ENCODE data around the gene STXBP1. TPM values are rescaled to one million over a fixed set of nuclear protein-coding genes. Genes with fewer than 3 reads are reported as not detected.

The STXBP1 gene
- total and polyA plus RNA-seq, 2 donors (not counting 1 experiment from before 2014, with no cell fraction given), result 25.6 to 36.0 TPM

- Histone ChIP-seq H2AFZ (ENCODE audit: low read length) (no peak overlapping the region), H3K4me1 (ENCODE audit: control insufficient read depth, extremely low read depth, insufficient read depth, low read length) (peaks cover 3% of the 10 kb centered on the region), H3K4me2 (ENCODE audit: extremely low read depth, insufficient read depth, low read length) (no peak overlapping the region), H3K36me3 (ENCODE audit: control insufficient read depth, insufficient read depth, low read length) (peaks cover 30% of the 10 kb centered on the region), H3K9me3 (ENCODE audit: control insufficient read depth, insufficient read depth, low read depth, low read length) (no peaks in the 10 kb centered on the region), H3K4me3 (replicated peaks in 1 of 4; ENCODE audit: control extremely low read depth in 1 of 4, insufficient read depth in 1 of 4, low read depth in 3 of 4, low read length in 4 of 4) (no peak overlapping the region), H4K20me1 (ENCODE audit: control insufficient read depth, extremely low read depth, insufficient read depth, low read length) (no peaks in the 10 kb centered on the region), H3K27me3 (ENCODE audit: control insufficient read depth, insufficient read depth, low read length) (no peaks in the 10 kb centered on the region), H3K79me2 (ENCODE audit: control insufficient read depth, insufficient read depth, low read length) (no peaks in the 10 kb centered on the region), H3K27ac (ENCODE audit: insufficient read depth, low read length) (no peak overlapping the region), H3K9ac (ENCODE audit: insufficient read depth, low read length) (no peak overlapping the region)
- no peak for TF ChIP-seq EZH2 (IDR thresholded peaks at IDR 0.05; ENCODE audit: low read length, missing control alignments)
- no peak for TF ChIP-seq CTCF (conservative IDR thresholded peaks at IDR 0.05 in 1 of 2, IDR thresholded peaks at IDR 0.05 in 1 of 2; ENCODE audit: low read depth in 1 of 2, low read length in 2 of 2)
- no peak for DNase-seq (ENCODE audit: low read depth in 2 of 2)
Measured at GRCh38 chr9:127682351-127683136, 70.5 kb downstream of the STXBP1 start.

- Histone ChIP-seq H4K20me1 (ENCODE audit: control insufficient read depth, extremely low read depth, insufficient read depth, low read length) (no peaks in the 10 kb centered on the region), H3K4me1 (ENCODE audit: control insufficient read depth, extremely low read depth, insufficient read depth, low read length) (peaks cover 3% of the 10 kb centered on the region), H3K27me3 (ENCODE audit: control insufficient read depth, insufficient read depth, low read length) (no peaks in the 10 kb centered on the region), H2AFZ (ENCODE audit: low read length) (no peak overlapping the region), H3K4me3 (replicated peaks in 1 of 4; ENCODE audit: control extremely low read depth in 1 of 4, insufficient read depth in 1 of 4, low read depth in 3 of 4, low read length in 4 of 4) (no peak overlapping the region), H3K9me3 (ENCODE audit: control insufficient read depth, insufficient read depth, low read depth, low read length) (no peaks in the 10 kb centered on the region), H3K79me2 (ENCODE audit: control insufficient read depth, insufficient read depth, low read length) (no peaks in the 10 kb centered on the region), H3K36me3 (ENCODE audit: control insufficient read depth, insufficient read depth, low read length) (peaks cover 27% of the 10 kb centered on the region), H3K4me2 (ENCODE audit: extremely low read depth, insufficient read depth, low read length) (no peak overlapping the region), H3K9ac (ENCODE audit: insufficient read depth, low read length) (no peak overlapping the region), H3K27ac (ENCODE audit: insufficient read depth, low read length) (peak overlapping the region; percentile 11)
- no peak for TF ChIP-seq EZH2 (IDR thresholded peaks at IDR 0.05; ENCODE audit: low read length, missing control alignments)
- TF ChIP-seq CTCF (conservative IDR thresholded peaks at IDR 0.05 in 1 of 2, IDR thresholded peaks at IDR 0.05 in 1 of 2; ENCODE audit: low read depth in 1 of 2, low read length in 2 of 2), result no peak
- DNase-seq (ENCODE audit: low read depth in 2 of 2), result peak; percentile 34 to 46
Measured at GRCh38 chr9:127683723-127684122, 71.6 kb downstream of the STXBP1 start.

- TF ChIP-seq CTCF (conservative IDR thresholded peaks at IDR 0.05 in 1 of 2, IDR thresholded peaks at IDR 0.05 in 1 of 2; ENCODE audit: low read depth in 1 of 2, low read length in 2 of 2), result no peak
- TF ChIP-seq EZH2 (IDR thresholded peaks at IDR 0.05; ENCODE audit: low read length, missing control alignments), result no peak
- peak; percentile 19 to 56 for DNase-seq (ENCODE audit: low read depth in 2 of 2)
- no peak overlapping the region for H3K27ac ChIP-seq (ENCODE audit: insufficient read depth, low read length)
- H3K4me3 ChIP-seq (replicated peaks in 1 of 4; ENCODE audit: control extremely low read depth in 1 of 4, insufficient read depth in 1 of 4, low read depth in 3 of 4, low read length in 4 of 4), result no peak overlapping the region
- H3K4me1 ChIP-seq (ENCODE audit: control insufficient read depth, extremely low read depth, insufficient read depth, low read length), result peaks cover 3% of the 10 kb centered on the region
- no peaks in the 10 kb centered on the region for H3K9me3 ChIP-seq (ENCODE audit: control insufficient read depth, insufficient read depth, low read depth, low read length)
- H4K20me1 ChIP-seq (ENCODE audit: control insufficient read depth, extremely low read depth, insufficient read depth, low read length), result no peaks in the 10 kb centered on the region
- no peak overlapping the region for H3K9ac ChIP-seq (ENCODE audit: insufficient read depth, low read length)
- H3K36me3 ChIP-seq (ENCODE audit: control insufficient read depth, insufficient read depth, low read length), result peaks cover 29% of the 10 kb centered on the region
- H3K4me2 ChIP-seq (ENCODE audit: extremely low read depth, insufficient read depth, low read length), result no peak overlapping the region
- no peaks in the 10 kb centered on the region for H3K79me2 ChIP-seq (ENCODE audit: control insufficient read depth, insufficient read depth, low read length)
- H3K27me3 ChIP-seq (ENCODE audit: control insufficient read depth, insufficient read depth, low read length), result no peaks in the 10 kb centered on the region
- no peak overlapping the region for H2AFZ ChIP-seq (ENCODE audit: low read length)
Measured at GRCh38 chr9:127684576-127684975, 72.5 kb downstream of the STXBP1 start.

All from fibroblast of lung (primary cell).